Hepatocyte (in vitro differentiated cells): ENCODE measurements around the gene CNP. TPM values are rescaled to one million over a fixed set of nuclear protein-coding genes. Genes with fewer than 3 reads are reported as not detected.

ENCODE experiments used
- DNase-seq: peaks from one replicate; pipeline ENCODE4 v3.0.0-alpha.2; 2016; ENCODE audit warnings: low spot score
- H2AFZ ChIP-seq: fragments of 200-600 bp; sonication (generic); 2 replicates; pipeline ENCODE4 v1.6.0; 2016; ENCODE audit warnings: antibody characterized with exemption, mild to moderate bottlenecking
- H3K27ac ChIP-seq: fragments of 200-600 bp; sonication (generic); 2 replicates; pipeline ENCODE4 v1.5.1; 2016; ENCODE audit warnings: mild to moderate bottlenecking
- H3K27me3 ChIP-seq: fragments of 200-600 bp; sonication (generic); 2 replicates; pipeline ENCODE4 v1.6.1; 2016
- H3K36me3 ChIP-seq: fragments of 200-600 bp; sonication (generic); replicated peaks from 2 replicates; pipeline ENCODE4 v1.5.1; 2016; ENCODE audit warnings: low read depth; ENCODE audit not compliant: insufficient read depth
- H3K4me1 ChIP-seq: fragments of 200-600 bp; sonication (generic); 2 replicates; pipeline ENCODE4 v1.5.1; 2016; ENCODE audit warnings: mild to moderate bottlenecking, moderate library complexity; ENCODE audit not compliant: insufficient read depth
- H3K4me2 ChIP-seq: fragments of 200-600 bp; sonication (generic); 2 replicates; pipeline ENCODE4 v1.6.0; 2016
- H3K4me3 ChIP-seq: fragments of 200-600 bp; sonication (generic); 2 replicates; pipeline ENCODE4 v1.5.1; 2016; ENCODE audit warnings: mild to moderate bottlenecking
- H3K79me2 ChIP-seq: fragments of 200-600 bp; sonication (generic); 2 replicates; pipeline ENCODE4 v1.6.0; 2017; ENCODE audit warnings: mild to moderate bottlenecking
- H3K9me2 ChIP-seq: fragments of 200-600 bp; sonication (generic); replicated peaks from 2 replicates; pipeline ENCODE4 v1.6.0; 2017; ENCODE audit warnings: mild to moderate bottlenecking; ENCODE audit not compliant: insufficient read depth
- H3K9me3 ChIP-seq: fragments of 200-600 bp; sonication (generic); 2 replicates; pipeline ENCODE4 v1.5.1; 2016; ENCODE audit warnings: low read depth, mild to moderate bottlenecking
- H4K20me1 ChIP-seq: fragments of 200-600 bp; sonication (generic); 2 replicates; pipeline ENCODE4 v1.6.0; 2016; ENCODE audit warnings: mild to moderate bottlenecking; ENCODE audit not compliant: insufficient read depth, poor library complexity, severe bottlenecking
- CTCF ChIP-seq: fragments of 200-600 bp; sonication (generic); IDR thresholded peaks from 2 replicates; pipeline ENCODE4 v1.5.1; 2016; ENCODE audit warnings: antibody characterized with exemption, mild to moderate bottlenecking; ENCODE audit not compliant: poor library complexity
- EZH2 ChIP-seq: fragments of 200-600 bp; sonication (generic); IDR thresholded peaks from 2 replicates; pipeline ENCODE4 v1.6.1; 2016; ENCODE audit warnings: antibody characterized with exemption, mild to moderate bottlenecking, borderline replicate concordance
- EZH2phosphoT487 ChIP-seq: fragments of 200-600 bp; sonication (generic); IDR thresholded peaks from one replicate; pipeline ENCODE4 v1.6.1; 2018; ENCODE audit warnings: antibody characterized with exemption, mild to moderate bottlenecking, low read depth, moderate library complexity; ENCODE audit not compliant: unreplicated experiment, severe bottlenecking
- WGBS: methylation state at CpG from one replicate; pipeline ENCODE4 v1.1.6; 2016; ENCODE audit warnings: low lambda C conversion rate; ENCODE audit errors: missing lambda C conversion rate; 5-methylcytosine and 5-hydroxymethylcytosine counted together
- polyA plus RNA-seq: library from polyadenylated mRNA; unstranded; fragments of >200 nt; fragmentation: Nextera tagmentation; extraction: Ambion mirVana; gene quantifications from 2 replicates; pipeline ENCODE4 v1.2.1, GENCODE V29; 2016
- total RNA-seq: library from RNA; depleted of rRNA; stranded (reverse); fragments of >200 nt; gene quantifications from 2 replicates; pipeline ENCODE4 v1.2.3, GENCODE V29; 2014

Gene CNP
- total and polyA plus RNA-seq, 2 experiments from 2014 or later = 61.4 to 97.0 TPM

GRCh38 chr17:41965694-41966462, 717 bp upstream of the CNP start:
- TF ChIP-seq EZH2 (no peak), CTCF (no peak), EZH2phosphoT487 (no peak)
- 7% methylated on average over 18 of the region's 18 CpGs for WGBS
- DNase-seq = peak; percentile 93
- Histone ChIP-seq H3K4me3 (peak overlapping the region; percentile 46), H3K36me3 (no peaks in the 10 kb centered on the region), H3K9me3 (no peaks in the 10 kb centered on the region), H3K9me2 (no peaks in the 10 kb centered on the region), H3K4me2 (peak overlapping the region; percentile 92), H2AFZ (peak overlapping the region; percentile 75), H3K79me2 (peaks cover 41% of the 10 kb centered on the region), H4K20me1 (peaks cover 6% of the 10 kb centered on the region), H3K27ac (peak overlapping the region; percentile 81), H3K27me3 (no peaks in the 10 kb centered on the region), H3K4me1 (peaks cover 17% of the 10 kb centered on the region)

DNA sequence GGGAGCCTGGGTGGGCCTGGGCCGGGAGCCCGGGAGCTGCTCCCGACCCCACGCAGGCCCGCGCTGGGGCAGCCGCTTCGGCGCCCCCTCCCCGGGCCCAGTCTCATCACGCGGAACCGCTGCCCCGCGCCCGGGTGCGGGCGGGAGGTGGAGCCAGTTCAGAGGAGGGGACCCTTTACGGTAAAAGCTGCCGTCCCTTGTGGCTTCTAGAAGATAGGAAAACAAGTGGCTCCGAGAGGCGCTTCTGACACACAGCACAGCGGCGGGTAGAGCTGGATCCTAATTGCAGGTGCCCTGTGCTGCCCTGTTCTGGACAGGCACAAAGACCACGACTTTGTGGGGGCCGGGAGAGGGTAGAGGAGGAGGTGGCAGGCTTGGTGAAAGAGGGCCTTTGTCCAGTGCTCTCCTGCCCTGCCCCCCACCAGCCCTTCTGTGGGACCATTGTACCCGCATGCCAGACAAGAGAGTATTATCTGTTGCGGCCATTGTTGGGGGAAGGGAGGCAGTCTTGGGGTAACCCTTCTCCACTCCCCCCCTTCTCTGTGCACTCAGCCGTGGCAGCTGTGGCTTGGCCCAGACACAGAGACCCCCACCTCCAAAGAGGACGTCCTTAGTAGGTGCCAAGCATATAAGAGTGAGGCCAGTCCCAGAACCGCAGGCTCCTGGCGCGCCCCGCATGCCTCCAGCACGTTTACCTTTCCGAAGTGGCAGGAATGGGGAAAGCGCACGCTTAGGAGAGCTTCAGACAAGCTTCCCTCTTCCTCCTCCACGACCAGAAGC, 736 bp downstream of the CNP start:
- DNase-seq = no peak
- H3K4me1 ChIP-seq = peaks cover 17% of the 10 kb centered on the region
- no peaks in the 10 kb centered on the region for H3K27me3 ChIP-seq
- H3K4me3 ChIP-seq = peak overlapping the region; percentile 71
- H3K4me2 ChIP-seq = peak overlapping the region; percentile 92
- H2AFZ ChIP-seq = peak overlapping the region; percentile 72
- H3K36me3 ChIP-seq = no peaks in the 10 kb centered on the region
- H4K20me1 ChIP-seq = peaks cover 6% of the 10 kb centered on the region
- H3K27ac ChIP-seq = peak overlapping the region; percentile 93
- 28% methylated on average over 34 of the region's 39 CpGs for WGBS
- peaks cover 52% of the 10 kb centered on the region for H3K79me2 ChIP-seq
- no peak for TF ChIP-seq CTCF
- no peak for TF ChIP-seq EZH2
- TF ChIP-seq EZH2phosphoT487 = no peak
- H3K9me2 ChIP-seq = no peaks in the 10 kb centered on the region
- H3K9me3 ChIP-seq = no peaks in the 10 kb centered on the region

DNA sequence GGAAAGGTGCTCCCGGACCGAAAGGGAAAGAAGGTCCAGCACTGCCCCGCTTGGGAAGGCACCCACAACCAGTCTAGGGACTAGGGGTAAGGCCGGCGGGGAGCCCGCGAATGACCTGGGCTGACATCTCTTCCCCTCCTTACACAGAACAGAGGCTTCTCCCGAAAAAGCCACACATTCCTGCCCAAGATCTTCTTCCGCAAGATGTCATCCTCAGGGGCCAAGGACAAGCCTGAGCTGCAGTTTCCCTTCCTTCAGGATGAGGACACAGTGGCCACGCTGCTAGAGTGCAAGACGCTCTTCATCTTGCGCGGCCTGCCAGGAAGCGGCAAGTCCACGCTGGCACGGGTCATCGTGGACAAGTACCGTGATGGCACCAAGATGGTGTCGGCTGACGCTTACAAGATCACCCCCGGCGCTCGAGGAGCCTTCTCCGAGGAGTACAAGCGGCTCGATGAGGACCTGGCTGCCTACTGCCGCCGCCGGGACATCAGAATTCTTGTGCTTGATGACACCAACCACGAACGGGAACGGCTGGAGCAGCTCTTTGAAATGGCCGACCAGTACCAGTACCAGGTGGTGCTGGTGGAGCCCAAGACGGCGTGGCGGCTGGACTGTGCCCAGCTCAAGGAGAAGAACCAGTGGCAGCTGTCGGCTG, 1.5 kb downstream of the CNP start:
- H3K9me2 ChIP-seq = no peaks in the 10 kb centered on the region
- peaks cover 6% of the 10 kb centered on the region for H4K20me1 ChIP-seq
- peaks cover 52% of the 10 kb centered on the region for H3K79me2 ChIP-seq
- H2AFZ ChIP-seq = no peak overlapping the region
- WGBS = 96% methylated on average over 36 of the region's 37 CpGs
- peak overlapping the region; percentile 92 for H3K4me2 ChIP-seq
- peak overlapping the region; percentile 71 for H3K4me3 ChIP-seq
- H3K36me3 ChIP-seq = no peaks in the 10 kb centered on the region
- H3K9me3 ChIP-seq = no peaks in the 10 kb centered on the region
- H3K27ac ChIP-seq = peak overlapping the region; percentile 93
- peaks cover 17% of the 10 kb centered on the region for H3K4me1 ChIP-seq
- no peaks in the 10 kb centered on the region for H3K27me3 ChIP-seq
- no peak for DNase-seq
- no peak for TF ChIP-seq EZH2
- TF ChIP-seq EZH2phosphoT487 = no peak
- TF ChIP-seq CTCF = no peak
